22Rv1 (cell line): ENCODE results near the gene CACNA1E.

Experiments
- H3K27ac ChIP-seq: fragments of 450-650 bp; 2 replicates; pipeline ENCODE4 v1.5.1; 2017
- ZFX ChIP-seq: fragments of 450-650 bp; IDR thresholded peaks from 2 replicates; pipeline ENCODE4 v1.6.1; 2017; ENCODE audit warnings: antibody characterized with exemption, borderline replicate concordance
- TF ChIP-seq, protein P1 (sequence below): fragments of 450-650 bp; IDR thresholded peaks from 2 replicates; pipeline ENCODE4 v1.5.1; 2017; ENCODE audit warnings: mild to moderate bottlenecking

Gene CACNA1E

GRCh38 chr1:181680871-181681270, 197.6 kb downstream of the CACNA1E start:
- no peak overlapping the region for H3K27ac ChIP-seq
- TF ChIP-seq, protein P1, sequence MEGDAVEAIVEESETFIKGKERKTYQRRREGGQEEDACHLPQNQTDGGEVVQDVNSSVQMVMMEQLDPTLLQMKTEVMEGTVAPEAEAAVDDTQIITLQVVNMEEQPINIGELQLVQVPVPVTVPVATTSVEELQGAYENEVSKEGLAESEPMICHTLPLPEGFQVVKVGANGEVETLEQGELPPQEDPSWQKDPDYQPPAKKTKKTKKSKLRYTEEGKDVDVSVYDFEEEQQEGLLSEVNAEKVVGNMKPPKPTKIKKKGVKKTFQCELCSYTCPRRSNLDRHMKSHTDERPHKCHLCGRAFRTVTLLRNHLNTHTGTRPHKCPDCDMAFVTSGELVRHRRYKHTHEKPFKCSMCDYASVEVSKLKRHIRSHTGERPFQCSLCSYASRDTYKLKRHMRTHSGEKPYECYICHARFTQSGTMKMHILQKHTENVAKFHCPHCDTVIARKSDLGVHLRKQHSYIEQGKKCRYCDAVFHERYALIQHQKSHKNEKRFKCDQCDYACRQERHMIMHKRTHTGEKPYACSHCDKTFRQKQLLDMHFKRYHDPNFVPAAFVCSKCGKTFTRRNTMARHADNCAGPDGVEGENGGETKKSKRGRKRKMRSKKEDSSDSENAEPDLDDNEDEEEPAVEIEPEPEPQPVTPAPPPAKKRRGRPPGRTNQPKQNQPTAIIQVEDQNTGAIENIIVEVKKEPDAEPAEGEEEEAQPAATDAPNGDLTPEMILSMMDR = no peak
- TF ChIP-seq ZFX = no peak

DNA sequence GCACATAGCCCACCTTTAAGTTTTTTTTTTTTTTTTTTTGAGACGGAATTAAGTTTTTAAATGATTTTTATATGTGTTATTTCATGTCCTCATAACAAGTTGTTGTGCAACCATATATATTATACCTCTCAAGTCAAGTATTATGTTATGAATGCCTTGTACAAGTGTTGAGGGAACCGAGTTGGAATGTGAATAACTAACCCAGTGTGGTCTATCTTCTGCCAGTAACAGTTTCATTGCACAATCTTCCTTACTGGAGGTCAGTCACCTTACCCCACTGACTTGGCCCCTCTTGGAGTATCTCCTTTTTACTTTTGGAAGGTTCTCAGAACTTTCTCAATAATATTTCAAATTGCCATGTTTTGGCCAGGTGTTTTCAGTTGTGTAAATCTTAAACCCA, 201.9 kb downstream of the CACNA1E start:
- H3K27ac ChIP-seq = no peak overlapping the region
- no peak for TF ChIP-seq ZFX
- TF ChIP-seq, protein P1 = no peak

- H3K27ac ChIP-seq = no peak overlapping the region
- TF ChIP-seq, protein P1 = no peak
- no peak for TF ChIP-seq ZFX
Measured at GRCh38 chr1:181701891-181702290, 218.6 kb downstream of the CACNA1E start.

DNA sequence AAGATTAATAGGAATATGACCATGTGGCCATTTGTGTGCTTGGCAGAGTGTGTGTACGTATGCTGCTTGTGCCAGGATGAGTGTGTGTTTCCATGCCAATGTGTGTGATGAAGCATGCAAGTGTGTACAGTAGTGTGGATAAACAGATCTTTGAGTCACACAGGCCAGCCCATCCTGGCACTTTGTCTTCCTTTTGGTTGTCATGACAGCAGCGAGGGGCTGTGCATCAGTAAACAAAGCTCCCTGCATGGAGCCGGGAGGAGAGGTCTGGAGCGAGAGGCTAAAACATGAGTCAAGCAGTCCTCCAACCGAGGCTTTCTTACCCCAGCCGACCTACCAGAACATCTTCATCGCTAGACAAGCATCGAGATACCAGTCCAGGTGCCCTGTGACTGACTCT, 221.2 kb downstream of the CACNA1E start:
- TF ChIP-seq, protein P1 = no peak
- no peak for TF ChIP-seq ZFX
- H3K27ac ChIP-seq = no peak overlapping the region

DNA sequence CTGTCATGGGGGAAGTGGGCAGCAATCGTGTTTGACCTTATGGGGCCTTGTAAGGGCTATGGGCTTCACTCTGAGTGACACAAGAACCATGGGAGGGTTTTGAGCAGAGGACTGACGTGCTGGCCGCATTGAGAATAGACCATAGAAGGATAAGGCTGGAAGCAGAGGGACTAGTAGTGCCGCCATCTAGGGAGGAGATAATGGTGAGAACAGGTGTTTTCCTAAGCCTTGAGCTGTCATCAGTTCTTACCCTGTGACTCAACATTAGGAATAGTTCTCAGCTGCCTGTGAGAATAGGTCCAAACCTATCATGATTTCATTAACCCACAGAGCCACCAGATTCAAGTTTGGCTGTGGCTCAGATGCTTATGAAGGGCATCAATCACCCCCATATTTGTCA, 228.5 kb downstream of the CACNA1E start:
- no peak for TF ChIP-seq ZFX
- TF ChIP-seq, protein P1 = no peak
- H3K27ac ChIP-seq = no peak overlapping the region

DNA sequence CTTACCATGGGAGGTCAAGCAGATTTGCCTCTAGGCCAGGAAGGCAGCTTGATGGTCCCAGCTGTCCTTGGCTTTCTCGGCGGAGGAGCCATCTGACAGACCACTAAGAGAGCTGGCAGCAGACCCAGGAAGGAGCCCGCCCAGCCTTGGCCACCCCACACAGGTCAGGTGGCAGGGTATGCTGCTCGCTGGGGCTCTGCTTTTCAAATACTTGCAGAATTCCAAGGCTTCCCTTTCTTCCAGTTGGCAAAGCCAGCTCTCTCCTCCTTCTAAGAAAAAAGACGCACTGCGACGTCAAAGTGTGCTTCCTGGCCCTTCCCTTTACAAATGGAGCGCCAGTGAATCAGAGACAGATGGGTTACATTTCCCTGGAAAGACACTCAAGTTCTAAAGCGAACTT, 229.4 kb downstream of the CACNA1E start:
- TF ChIP-seq, protein P1 = no peak
- no peak for TF ChIP-seq ZFX
- no peak overlapping the region for H3K27ac ChIP-seq

GRCh38 chr1:181714428-181714827, 231.1 kb downstream of the CACNA1E start:
- H3K27ac ChIP-seq = no peak overlapping the region
- TF ChIP-seq, protein P1 = no peak
- no peak for TF ChIP-seq ZFX
